ENCODE measurements around the gene KIF6.

GRCh38 chr6:39577446-39578165 is 147.6 kb downstream of the KIF6 start:
- TF ChIP-seq, protein P1, sequence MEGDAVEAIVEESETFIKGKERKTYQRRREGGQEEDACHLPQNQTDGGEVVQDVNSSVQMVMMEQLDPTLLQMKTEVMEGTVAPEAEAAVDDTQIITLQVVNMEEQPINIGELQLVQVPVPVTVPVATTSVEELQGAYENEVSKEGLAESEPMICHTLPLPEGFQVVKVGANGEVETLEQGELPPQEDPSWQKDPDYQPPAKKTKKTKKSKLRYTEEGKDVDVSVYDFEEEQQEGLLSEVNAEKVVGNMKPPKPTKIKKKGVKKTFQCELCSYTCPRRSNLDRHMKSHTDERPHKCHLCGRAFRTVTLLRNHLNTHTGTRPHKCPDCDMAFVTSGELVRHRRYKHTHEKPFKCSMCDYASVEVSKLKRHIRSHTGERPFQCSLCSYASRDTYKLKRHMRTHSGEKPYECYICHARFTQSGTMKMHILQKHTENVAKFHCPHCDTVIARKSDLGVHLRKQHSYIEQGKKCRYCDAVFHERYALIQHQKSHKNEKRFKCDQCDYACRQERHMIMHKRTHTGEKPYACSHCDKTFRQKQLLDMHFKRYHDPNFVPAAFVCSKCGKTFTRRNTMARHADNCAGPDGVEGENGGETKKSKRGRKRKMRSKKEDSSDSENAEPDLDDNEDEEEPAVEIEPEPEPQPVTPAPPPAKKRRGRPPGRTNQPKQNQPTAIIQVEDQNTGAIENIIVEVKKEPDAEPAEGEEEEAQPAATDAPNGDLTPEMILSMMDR (conservative IDR thresholded peaks at IDR 0.05; ENCODE audit: low read length) = no peak
- TF ChIP-seq EZH2phosphoT487 (IDR thresholded peaks at IDR 0.05; ENCODE audit: borderline replicate concordance) = no peak

Data from Loucy (cell line).